Measurements from ENCODE around the gene TMEM132D. TPM values are rescaled to one million over a fixed set of nuclear protein-coding genes. Genes with fewer than 3 reads are reported as not detected.

The TMEM132D gene
- total RNA-seq, 1 donor from 2014 or later, result not detected

DNA sequence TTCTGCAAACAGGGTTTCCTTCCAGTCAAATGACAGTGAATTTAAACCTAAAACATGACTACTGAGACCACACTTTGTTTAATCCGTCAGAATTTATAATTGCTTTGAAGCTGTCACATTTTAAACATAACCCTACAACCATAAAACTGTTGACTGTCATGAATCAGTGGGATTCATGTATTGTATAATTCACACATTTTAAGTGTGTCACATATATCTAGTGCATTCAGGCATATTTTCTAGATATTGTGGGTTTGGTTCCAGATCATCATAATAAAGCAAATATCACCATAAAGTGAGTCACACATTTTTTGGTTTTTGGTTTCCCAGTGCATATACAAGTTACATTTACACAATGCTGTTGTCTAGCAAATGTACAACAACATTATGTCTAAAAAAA, 304.4 kb downstream of the TMEM132D start:
- FAIRE-seq (no peak), DNase-seq (ENCODE audit: low read depth) (peak; percentile 41)
- Mint-ChIP-seq H3K27me3 (ENCODE audit: low read depth, unreplicated experiment) (no peaks in the 10 kb centered on the region), H3K36me3 (ENCODE audit: low read depth, unreplicated experiment) (no peaks in the 10 kb centered on the region), H3K4me3 (ENCODE audit: unreplicated experiment) (no peak overlapping the region), H3K4me1 (ENCODE audit: low read depth, unreplicated experiment) (no peaks in the 10 kb centered on the region), H3K9me3 (ENCODE audit: unreplicated experiment) (peaks cover 4% of the 10 kb centered on the region), H3K27ac (ENCODE audit: unreplicated experiment) (no peak overlapping the region)
- H3K4me3 ChIP-seq (ENCODE audit: insufficient read depth, low read depth, low read length), result no peak overlapping the region
- H4K20me1 ChIP-seq (ENCODE audit: insufficient read depth, low read length), result no peaks in the 10 kb centered on the region
- H2AFZ ChIP-seq (ENCODE audit: low read depth, low read length), result no peak overlapping the region
- no peak overlapping the region for H3K27ac ChIP-seq (ENCODE audit: low read depth, low read length)
- no peaks in the 10 kb centered on the region for H3K9me3 ChIP-seq (ENCODE audit: insufficient read depth, low read depth, low read length)
- no peak overlapping the region for H3K9ac ChIP-seq (ENCODE audit: low read length)
- H3K79me2 ChIP-seq (ENCODE audit: insufficient read depth, low read length), result no peaks in the 10 kb centered on the region
- TF ChIP-seq, protein P1, sequence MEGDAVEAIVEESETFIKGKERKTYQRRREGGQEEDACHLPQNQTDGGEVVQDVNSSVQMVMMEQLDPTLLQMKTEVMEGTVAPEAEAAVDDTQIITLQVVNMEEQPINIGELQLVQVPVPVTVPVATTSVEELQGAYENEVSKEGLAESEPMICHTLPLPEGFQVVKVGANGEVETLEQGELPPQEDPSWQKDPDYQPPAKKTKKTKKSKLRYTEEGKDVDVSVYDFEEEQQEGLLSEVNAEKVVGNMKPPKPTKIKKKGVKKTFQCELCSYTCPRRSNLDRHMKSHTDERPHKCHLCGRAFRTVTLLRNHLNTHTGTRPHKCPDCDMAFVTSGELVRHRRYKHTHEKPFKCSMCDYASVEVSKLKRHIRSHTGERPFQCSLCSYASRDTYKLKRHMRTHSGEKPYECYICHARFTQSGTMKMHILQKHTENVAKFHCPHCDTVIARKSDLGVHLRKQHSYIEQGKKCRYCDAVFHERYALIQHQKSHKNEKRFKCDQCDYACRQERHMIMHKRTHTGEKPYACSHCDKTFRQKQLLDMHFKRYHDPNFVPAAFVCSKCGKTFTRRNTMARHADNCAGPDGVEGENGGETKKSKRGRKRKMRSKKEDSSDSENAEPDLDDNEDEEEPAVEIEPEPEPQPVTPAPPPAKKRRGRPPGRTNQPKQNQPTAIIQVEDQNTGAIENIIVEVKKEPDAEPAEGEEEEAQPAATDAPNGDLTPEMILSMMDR (IDR thresholded peaks at IDR 0.05; ENCODE audit: insufficient read depth, low read depth, low read length), result no peak
- no peak for TF ChIP-seq EZH2 (IDR thresholded peaks at IDR 0.05; ENCODE audit: insufficient read depth, low read length)
- no peak overlapping the region for H3K4me2 ChIP-seq (ENCODE audit: low read length)
- no peaks in the 10 kb centered on the region for H3K27me3 ChIP-seq (ENCODE audit: insufficient read depth, low read length)
- peaks cover 5% of the 10 kb centered on the region for H3K4me1 ChIP-seq (ENCODE audit: insufficient read depth, low read length)
- H3K36me3 ChIP-seq (ENCODE audit: insufficient read depth, low read length), result no peaks in the 10 kb centered on the region

DNA sequence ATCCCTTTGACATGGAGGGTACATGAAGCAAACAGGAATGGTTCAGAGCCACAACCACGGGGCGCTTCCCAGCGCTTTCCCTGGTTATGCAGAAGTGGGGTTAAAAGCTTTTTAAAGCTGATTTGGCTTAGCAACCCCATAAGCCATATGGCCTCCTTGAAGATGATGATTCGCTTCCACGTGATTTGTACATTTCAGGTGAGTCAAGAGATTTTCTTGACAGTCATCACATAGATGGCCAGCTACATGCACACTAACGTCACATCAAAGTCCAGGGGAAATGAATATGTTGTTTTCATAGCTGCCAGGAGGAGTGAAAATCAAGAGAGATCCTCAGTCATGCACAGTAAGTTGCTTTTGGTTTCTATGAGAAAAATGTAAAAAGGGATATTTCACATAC, 309.7 kb downstream of the TMEM132D start:
- no peaks in the 10 kb centered on the region for H3K79me2 ChIP-seq (ENCODE audit: insufficient read depth, low read length)
- DNase-seq (ENCODE audit: low read depth), result peak; percentile 45
- H3K9ac ChIP-seq (ENCODE audit: low read length), result no peak overlapping the region
- Mint-ChIP-seq H3K27me3 (ENCODE audit: low read depth, unreplicated experiment) (no peaks in the 10 kb centered on the region), H3K9me3 (ENCODE audit: unreplicated experiment) (peaks cover 9% of the 10 kb centered on the region), H3K4me3 (ENCODE audit: unreplicated experiment) (no peak overlapping the region), H3K36me3 (ENCODE audit: low read depth, unreplicated experiment) (no peaks in the 10 kb centered on the region), H3K4me1 (ENCODE audit: low read depth, unreplicated experiment) (no peaks in the 10 kb centered on the region), H3K27ac (ENCODE audit: unreplicated experiment) (no peak overlapping the region)
- no peaks in the 10 kb centered on the region for H3K4me1 ChIP-seq (ENCODE audit: insufficient read depth, low read length)
- H3K27me3 ChIP-seq (ENCODE audit: insufficient read depth, low read length), result no peaks in the 10 kb centered on the region
- H4K20me1 ChIP-seq (ENCODE audit: insufficient read depth, low read length), result no peaks in the 10 kb centered on the region
- FAIRE-seq, result no peak
- peak overlapping the region; percentile 12 for H3K4me2 ChIP-seq (ENCODE audit: low read length)
- no peak overlapping the region for H2AFZ ChIP-seq (ENCODE audit: low read depth, low read length)
- H3K4me3 ChIP-seq (ENCODE audit: insufficient read depth, low read depth, low read length), result no peak overlapping the region
- TF ChIP-seq, protein P1 (IDR thresholded peaks at IDR 0.05; ENCODE audit: insufficient read depth, low read depth, low read length), result no peak
- no peak for TF ChIP-seq EZH2 (IDR thresholded peaks at IDR 0.05; ENCODE audit: insufficient read depth, low read length)
- H3K9me3 ChIP-seq (ENCODE audit: insufficient read depth, low read depth, low read length), result no peaks in the 10 kb centered on the region
- peak overlapping the region; percentile 10 for H3K27ac ChIP-seq (ENCODE audit: low read depth, low read length)
- H3K36me3 ChIP-seq (ENCODE audit: insufficient read depth, low read length), result no peaks in the 10 kb centered on the region

DNA sequence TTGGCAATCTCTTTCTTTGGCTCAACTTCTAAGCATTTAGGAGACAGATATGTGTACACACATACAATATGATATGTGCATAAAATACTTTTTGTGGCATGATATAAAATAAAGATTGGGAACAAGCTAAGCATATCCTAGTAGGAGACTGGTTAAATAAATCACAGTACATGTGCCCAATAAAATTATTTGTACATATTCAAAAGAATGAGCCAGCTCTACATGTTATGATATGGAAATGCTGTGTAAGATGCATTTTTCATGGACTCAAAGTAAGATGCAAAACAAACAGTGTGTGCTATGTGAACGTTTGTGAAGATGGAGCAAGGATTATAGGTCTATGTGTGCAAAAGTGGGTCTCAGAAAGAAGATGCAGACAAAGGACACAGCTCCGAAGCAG, 311.4 kb downstream of the TMEM132D start:
- no peaks in the 10 kb centered on the region for H3K79me2 ChIP-seq (ENCODE audit: insufficient read depth, low read length)
- H3K4me3 ChIP-seq (ENCODE audit: insufficient read depth, low read depth, low read length), result no peak overlapping the region
- Mint-ChIP-seq H3K36me3 (ENCODE audit: low read depth, unreplicated experiment) (no peaks in the 10 kb centered on the region), H3K4me1 (ENCODE audit: low read depth, unreplicated experiment) (no peaks in the 10 kb centered on the region), H3K27ac (ENCODE audit: unreplicated experiment) (no peak overlapping the region), H3K9me3 (ENCODE audit: unreplicated experiment) (peaks cover 11% of the 10 kb centered on the region), H3K4me3 (ENCODE audit: unreplicated experiment) (no peak overlapping the region), H3K27me3 (ENCODE audit: low read depth, unreplicated experiment) (no peaks in the 10 kb centered on the region)
- H3K27ac ChIP-seq (ENCODE audit: low read depth, low read length), result no peak overlapping the region
- H3K27me3 ChIP-seq (ENCODE audit: insufficient read depth, low read length), result no peaks in the 10 kb centered on the region
- no peaks in the 10 kb centered on the region for H3K4me1 ChIP-seq (ENCODE audit: insufficient read depth, low read length)
- H3K36me3 ChIP-seq (ENCODE audit: insufficient read depth, low read length), result no peaks in the 10 kb centered on the region
- H3K9ac ChIP-seq (ENCODE audit: low read length), result no peak overlapping the region
- no peak overlapping the region for H2AFZ ChIP-seq (ENCODE audit: low read depth, low read length)
- FAIRE-seq (no peak), DNase-seq (ENCODE audit: low read depth) (no peak)
- H3K9me3 ChIP-seq (ENCODE audit: insufficient read depth, low read depth, low read length), result no peaks in the 10 kb centered on the region
- no peaks in the 10 kb centered on the region for H4K20me1 ChIP-seq (ENCODE audit: insufficient read depth, low read length)
- TF ChIP-seq, protein P1 (IDR thresholded peaks at IDR 0.05; ENCODE audit: insufficient read depth, low read depth, low read length), result no peak
- TF ChIP-seq EZH2 (IDR thresholded peaks at IDR 0.05; ENCODE audit: insufficient read depth, low read length), result no peak
- H3K4me2 ChIP-seq (ENCODE audit: low read length), result no peak overlapping the region

All from astrocyte (in vitro differentiated cells and primary cell).